ENCODE results near the gene HSPA1A.
"Not testable (repeated sequence)": the region's sequence is repeated elsewhere in the genome, so short reads cannot be mapped to it uniquely, and the experiment has no call there.

The HSPA1A gene

GRCh38 chr6:31799781-31800180, 15.6 kb upstream of the HSPA1A start:
- TF ChIP-seq CTCF (IDR thresholded peaks at IDR 0.05; ENCODE audit: low read depth, low read length) = no peak

GRCh38 chr6:31801031-31801927, 14.1 kb upstream of the HSPA1A start:
- H3K4me3 ChIP-seq (ENCODE audit: low read depth, low read length); in situ Hi-C loops (cut with HindIII; ENCODE audit: low sequenced_read_pairs); DNase-seq (ENCODE audit: low read depth, low spot score): not testable (repeated sequence)

More at GRCh38 chr6:31799781-31800180, 15.6 kb upstream of the HSPA1A start:
- no peak overlapping the region for H3K4me3 ChIP-seq (ENCODE audit: low read depth, low read length)
- no peak for DNase-seq (ENCODE audit: low read depth, low spot score)
- in situ Hi-C loops (cut with HindIII; ENCODE audit: low sequenced_read_pairs) = no loop called here

GRCh38 chr6:31805939-31806469, 9.3 kb upstream of the HSPA1A start:
- no peak for DNase-seq (ENCODE audit: low read depth, low spot score)
- in situ Hi-C loops (cut with HindIII; ENCODE audit: low sequenced_read_pairs) = no loop called here
- peak overlapping the region; percentile 85 for H3K4me3 ChIP-seq (ENCODE audit: low read depth, low read length)
- no peak for TF ChIP-seq CTCF (IDR thresholded peaks at IDR 0.05; ENCODE audit: low read depth, low read length)

- peak within 1 kb of the TSS; percentile 85 for H3K4me3 ChIP-seq (ENCODE audit: low read depth, low read length)
- peak; percentile 20 for TF ChIP-seq CTCF (IDR thresholded peaks at IDR 0.05; ENCODE audit: low read depth, low read length)
- in situ Hi-C loops (cut with HindIII; ENCODE audit: low sequenced_read_pairs) = no loop called here
- peak; percentile 97 for DNase-seq (ENCODE audit: low read depth, low spot score)
Observed at GRCh38 chr6:31806470-31807272, 8.7 kb upstream of the HSPA1A start, which contains the start of gene LSM2. LSM2 (minus strand) TSS chr6:31806966; CDS start chr6:31806757, 209 bp downstream.

GRCh38 chr6:31808599-31808998, 6.7 kb upstream of the HSPA1A start:
- in situ Hi-C loops (cut with HindIII; ENCODE audit: low sequenced_read_pairs); H3K4me3 ChIP-seq (ENCODE audit: low read depth, low read length); DNase-seq (ENCODE audit: low read depth, low spot score): not testable (repeated sequence)

- H3K4me3 ChIP-seq (ENCODE audit: low read depth, low read length) = no peak overlapping the region
- DNase-seq (ENCODE audit: low read depth, low spot score) = no peak
- TF ChIP-seq CTCF (IDR thresholded peaks at IDR 0.05; ENCODE audit: low read depth, low read length) = no peak
- in situ Hi-C loops (cut with HindIII; ENCODE audit: low sequenced_read_pairs) = no loop called here
Observed at GRCh38 chr6:31811645-31812044, 3.7 kb upstream of the HSPA1A start.

GRCh38 chr6:31813465-31813849, 1.9 kb upstream of the HSPA1A start:
- no peak overlapping the region for H3K4me3 ChIP-seq (ENCODE audit: low read depth, low read length)
- TF ChIP-seq CTCF (IDR thresholded peaks at IDR 0.05; ENCODE audit: low read depth, low read length) = no peak
- no peak for DNase-seq (ENCODE audit: low read depth, low spot score)
- in situ Hi-C loops (cut with HindIII; ENCODE audit: low sequenced_read_pairs) = no loop called here

Data from astrocyte of the spinal cord (primary cell).